ENCODE results near the gene HNF1B. TPM values are rescaled to one million over a fixed set of nuclear protein-coding genes. Genes with fewer than 3 reads are reported as not detected.

Gene HNF1B
- total RNA-seq, 1 donor from 2014 or later: 10.5 TPM

DNA sequence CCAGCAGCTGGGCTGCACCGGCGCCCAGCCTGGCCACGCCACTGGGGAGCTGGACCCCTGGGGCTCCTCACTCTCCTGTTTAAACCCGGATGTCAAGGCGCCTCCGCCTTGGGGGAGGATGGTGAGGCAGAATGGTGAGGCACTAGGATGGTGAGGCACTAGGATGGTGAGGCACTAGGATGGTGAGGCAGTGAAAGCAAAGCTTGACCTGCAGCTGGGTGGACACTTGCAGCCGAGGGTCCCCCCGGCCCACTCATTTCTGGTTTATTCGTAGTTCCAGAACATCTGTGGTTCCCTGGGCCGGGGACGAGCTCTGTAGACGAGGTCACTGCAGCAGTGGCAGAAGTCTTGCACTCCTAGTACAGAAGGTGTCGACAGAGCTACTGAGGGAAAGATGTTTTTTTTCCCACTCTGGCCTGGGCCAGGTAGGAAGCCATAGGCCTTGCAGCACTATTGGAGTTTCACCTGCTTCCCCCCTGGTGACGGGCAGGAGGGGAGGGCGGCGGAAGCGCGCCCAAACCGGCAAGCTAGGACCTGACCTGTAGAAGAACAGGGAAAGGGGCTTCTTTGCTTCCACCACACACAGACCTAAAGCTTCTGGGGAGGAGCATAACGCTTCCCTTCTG, 1.1 kb upstream of the HNF1B start:
- DNase-seq (ENCODE audit: low spot score): no peak
- Mint-ChIP-seq H3K36me3 (ENCODE audit: low read depth) (no peaks in the 10 kb centered on the region), H3K4me1 (ENCODE audit: low read depth) (peaks cover 2% of the 10 kb centered on the region), H3K9me3 (ENCODE audit: low read depth) (no peaks in the 10 kb centered on the region), H3K4me3 (ENCODE audit: unreplicated experiment) (peak overlapping the region; percentile 71), H3K27me3 (ENCODE audit: low read depth) (peaks cover 10% of the 10 kb centered on the region), H3K27ac (ENCODE audit: unreplicated experiment) (no peak overlapping the region)
- TF ChIP-seq, protein P1, sequence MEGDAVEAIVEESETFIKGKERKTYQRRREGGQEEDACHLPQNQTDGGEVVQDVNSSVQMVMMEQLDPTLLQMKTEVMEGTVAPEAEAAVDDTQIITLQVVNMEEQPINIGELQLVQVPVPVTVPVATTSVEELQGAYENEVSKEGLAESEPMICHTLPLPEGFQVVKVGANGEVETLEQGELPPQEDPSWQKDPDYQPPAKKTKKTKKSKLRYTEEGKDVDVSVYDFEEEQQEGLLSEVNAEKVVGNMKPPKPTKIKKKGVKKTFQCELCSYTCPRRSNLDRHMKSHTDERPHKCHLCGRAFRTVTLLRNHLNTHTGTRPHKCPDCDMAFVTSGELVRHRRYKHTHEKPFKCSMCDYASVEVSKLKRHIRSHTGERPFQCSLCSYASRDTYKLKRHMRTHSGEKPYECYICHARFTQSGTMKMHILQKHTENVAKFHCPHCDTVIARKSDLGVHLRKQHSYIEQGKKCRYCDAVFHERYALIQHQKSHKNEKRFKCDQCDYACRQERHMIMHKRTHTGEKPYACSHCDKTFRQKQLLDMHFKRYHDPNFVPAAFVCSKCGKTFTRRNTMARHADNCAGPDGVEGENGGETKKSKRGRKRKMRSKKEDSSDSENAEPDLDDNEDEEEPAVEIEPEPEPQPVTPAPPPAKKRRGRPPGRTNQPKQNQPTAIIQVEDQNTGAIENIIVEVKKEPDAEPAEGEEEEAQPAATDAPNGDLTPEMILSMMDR (IDR thresholded peaks at IDR 0.05): no peak

DNA sequence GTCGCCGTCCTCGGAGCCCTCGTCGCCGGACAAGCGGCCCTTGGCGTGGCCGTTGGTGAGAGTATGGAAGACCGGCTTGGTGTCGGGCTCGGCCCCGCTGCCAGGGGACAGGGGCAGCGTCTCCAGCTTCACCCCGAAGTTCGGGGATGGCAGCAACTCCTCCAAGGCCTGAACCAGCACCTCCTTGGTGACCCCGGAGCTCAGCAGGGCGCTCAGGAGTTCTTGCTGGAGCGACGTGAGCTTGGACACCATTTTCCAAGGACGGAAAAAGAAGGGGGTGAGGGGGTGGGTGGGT, 279 bp downstream of the HNF1B start:
- Mint-ChIP-seq H3K27ac (ENCODE audit: unreplicated experiment) (peak overlapping the region; percentile 69), H3K36me3 (ENCODE audit: low read depth) (no peaks in the 10 kb centered on the region), H3K4me3 (ENCODE audit: unreplicated experiment) (peak overlapping the region; percentile 71), H3K9me3 (ENCODE audit: low read depth) (no peaks in the 10 kb centered on the region), H3K27me3 (ENCODE audit: low read depth) (peaks cover 18% of the 10 kb centered on the region), H3K4me1 (ENCODE audit: low read depth) (peaks cover 5% of the 10 kb centered on the region)
- DNase-seq (ENCODE audit: low spot score): no peak
- TF ChIP-seq, protein P1 (IDR thresholded peaks at IDR 0.05): no peak

DNA sequence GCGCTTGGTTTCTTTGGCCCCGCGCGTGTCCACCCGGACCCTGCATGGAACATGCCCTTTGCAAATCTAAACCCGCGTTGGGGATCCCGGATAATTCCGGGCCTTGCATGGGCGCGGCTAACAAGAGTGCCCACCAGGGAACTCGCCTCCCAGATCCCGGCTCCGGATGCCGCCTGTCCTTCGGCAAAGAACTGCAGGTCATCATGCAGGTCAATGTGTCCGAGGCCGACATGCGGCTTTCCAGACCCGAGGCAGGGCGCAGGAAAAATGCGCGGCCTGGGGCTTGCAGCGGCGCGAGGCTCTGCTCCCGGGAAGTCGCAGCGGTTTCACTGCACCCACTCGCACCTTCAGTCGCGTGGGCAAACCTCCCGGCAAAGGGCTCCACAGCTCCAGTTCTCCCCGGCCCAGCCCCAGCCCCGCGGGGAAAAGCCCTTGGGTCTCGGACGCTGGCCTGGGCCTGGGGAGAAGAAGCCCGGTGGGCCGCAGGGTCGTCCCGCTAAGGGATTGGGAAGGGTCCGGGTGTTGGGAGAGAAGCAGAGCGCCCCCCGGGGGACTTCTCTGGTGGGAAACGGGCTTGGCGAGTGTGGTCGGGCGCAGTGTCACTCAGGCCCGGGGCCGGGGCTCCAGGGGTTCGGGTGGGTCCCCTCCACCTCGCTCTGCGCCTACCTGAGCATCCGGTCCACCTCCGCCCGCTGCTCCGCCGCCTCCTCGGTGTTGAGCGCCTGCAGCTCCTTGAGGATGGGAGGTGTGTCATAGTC, 805 bp downstream of the HNF1B start:
- H3K36me3 Mint-ChIP-seq (ENCODE audit: low read depth): no peaks in the 10 kb centered on the region
- peaks cover 9% of the 10 kb centered on the region for H3K4me1 Mint-ChIP-seq (ENCODE audit: low read depth)
- peak overlapping the region; percentile 71 for H3K4me3 Mint-ChIP-seq (ENCODE audit: unreplicated experiment)
- TF ChIP-seq, protein P1 (IDR thresholded peaks at IDR 0.05): no peak
- H3K27me3 Mint-ChIP-seq (ENCODE audit: low read depth): peaks cover 21% of the 10 kb centered on the region
- H3K9me3 Mint-ChIP-seq (ENCODE audit: low read depth): no peaks in the 10 kb centered on the region
- peak overlapping the region; percentile 69 for H3K27ac Mint-ChIP-seq (ENCODE audit: unreplicated experiment)
- peak; percentile 93 for DNase-seq (ENCODE audit: low spot score)

DNA sequence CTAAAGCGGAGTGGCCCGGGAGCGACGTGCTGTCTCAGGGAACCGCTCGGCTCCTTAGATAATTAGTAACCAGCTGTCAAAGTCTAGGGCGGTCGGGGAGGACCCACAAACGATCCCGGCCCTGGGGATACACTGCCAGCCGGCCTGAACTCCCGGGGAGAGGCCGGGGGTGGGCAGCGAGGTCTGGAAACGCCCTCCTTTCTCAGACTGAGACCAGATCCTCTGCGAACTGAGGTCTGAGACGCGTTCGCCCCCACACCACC, 1.3 kb downstream of the HNF1B start:
- Mint-ChIP-seq H3K9me3 (ENCODE audit: low read depth) (no peaks in the 10 kb centered on the region), H3K27ac (ENCODE audit: unreplicated experiment) (peak overlapping the region; percentile 61), H3K36me3 (ENCODE audit: low read depth) (no peaks in the 10 kb centered on the region), H3K27me3 (ENCODE audit: low read depth) (peaks cover 21% of the 10 kb centered on the region), H3K4me1 (ENCODE audit: low read depth) (peaks cover 14% of the 10 kb centered on the region), H3K4me3 (ENCODE audit: unreplicated experiment) (peak overlapping the region; percentile 71)
- TF ChIP-seq, protein P1 (IDR thresholded peaks at IDR 0.05): no peak
- DNase-seq (ENCODE audit: low spot score): no peak

DNA sequence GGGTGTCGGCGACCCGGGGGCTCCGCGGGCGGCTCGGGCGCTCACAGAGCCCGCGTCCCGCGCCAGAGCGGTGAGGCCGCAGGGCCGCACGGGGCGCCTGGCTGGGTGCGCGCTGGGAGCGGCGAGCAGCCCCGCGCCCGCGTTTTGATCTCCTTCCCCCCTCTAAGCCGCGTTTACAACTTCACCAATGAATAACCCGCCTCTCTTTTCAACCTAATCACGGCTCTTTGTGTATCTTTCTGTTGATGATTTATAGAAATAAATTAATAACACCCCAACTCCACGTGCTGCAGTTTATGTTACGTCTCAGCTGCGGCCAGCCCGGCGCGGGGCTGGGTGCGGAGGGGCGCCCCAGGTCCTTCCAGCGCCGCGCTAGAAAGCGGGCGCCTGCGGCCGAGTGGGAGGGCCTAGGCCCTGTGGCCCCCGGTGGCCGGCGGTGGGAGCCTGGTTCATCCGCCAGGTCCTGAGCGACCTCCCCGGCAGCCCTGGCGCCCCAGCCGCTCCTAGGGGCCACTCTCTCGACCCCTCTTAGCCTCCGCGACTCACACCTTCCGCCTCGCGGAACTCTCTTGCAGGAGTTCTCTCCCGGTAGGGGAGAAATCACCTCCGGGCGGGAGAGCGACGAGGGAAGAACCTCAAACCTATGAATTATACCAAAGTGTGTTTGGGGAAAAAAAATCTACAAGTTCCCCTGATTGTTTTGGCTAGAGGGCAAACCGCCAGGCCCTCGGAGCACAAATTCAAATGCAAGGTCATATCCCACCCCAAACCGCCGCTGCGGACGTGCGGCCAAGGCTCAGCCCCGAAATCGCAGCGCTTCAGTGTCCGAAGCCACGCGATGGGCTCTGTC, 1.9 kb downstream of the HNF1B start:
- Mint-ChIP-seq H3K9me3 (ENCODE audit: low read depth) (no peaks in the 10 kb centered on the region), H3K36me3 (ENCODE audit: low read depth) (no peaks in the 10 kb centered on the region), H3K4me1 (ENCODE audit: low read depth) (peaks cover 20% of the 10 kb centered on the region), H3K27me3 (ENCODE audit: low read depth) (peaks cover 21% of the 10 kb centered on the region), H3K27ac (ENCODE audit: unreplicated experiment) (peak overlapping the region; percentile 61), H3K4me3 (ENCODE audit: unreplicated experiment) (peak overlapping the region; percentile 71)
- no peak for DNase-seq (ENCODE audit: low spot score)
- TF ChIP-seq, protein P1 (IDR thresholded peaks at IDR 0.05): no peak
